ENCODE results near the gene REEP1.

DNA sequence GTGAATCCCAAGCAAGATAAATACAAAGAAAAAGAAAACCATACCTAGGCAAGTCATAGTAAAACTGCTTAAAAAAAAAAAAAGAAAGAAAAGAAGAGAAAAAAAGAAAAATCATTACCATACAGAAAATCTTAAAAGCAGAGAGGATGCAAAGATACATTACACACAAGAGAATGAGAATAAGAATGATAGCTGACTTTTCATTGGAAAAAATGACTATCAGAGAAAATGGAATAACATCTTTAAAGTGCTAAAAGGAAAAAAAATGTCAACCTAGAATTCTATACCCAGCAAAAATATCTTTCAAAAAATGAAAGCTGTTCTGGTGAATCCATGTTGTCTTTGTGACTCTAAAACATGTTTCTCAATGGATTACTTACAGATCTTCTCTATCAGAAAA lies 66.2 kb downstream of the REEP1 start:
- TF ChIP-seq, protein P1, sequence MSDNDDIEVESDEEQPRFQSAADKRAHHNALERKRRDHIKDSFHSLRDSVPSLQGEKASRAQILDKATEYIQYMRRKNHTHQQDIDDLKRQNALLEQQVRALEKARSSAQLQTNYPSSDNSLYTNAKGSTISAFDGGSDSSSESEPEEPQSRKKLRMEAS (IDR thresholded peaks at IDR 0.05), result no peak
- TF ChIP-seq CREB1 (IDR thresholded peaks at IDR 0.05; ENCODE audit: low read depth) (no peak), FOXM1 (IDR thresholded peaks at IDR 0.05; ENCODE audit: borderline replicate concordance, low read depth) (no peak), EP300 (IDR thresholded peaks at IDR 0.05; ENCODE audit: borderline replicate concordance) (no peak), YY1 (IDR thresholded peaks at IDR 0.05; ENCODE audit: low read depth) (no peak), TAF1 (IDR thresholded peaks at IDR 0.05; ENCODE audit: low read depth) (no peak), TCF12 (IDR thresholded peaks at IDR 0.05; ENCODE audit: low read depth) (no peak), RAD21 (IDR thresholded peaks at IDR 0.05; ENCODE audit: low read depth) (no peak), TEAD4 (IDR thresholded peaks at IDR 0.05) (no peak), EGR1 (IDR thresholded peaks at IDR 0.05) (no peak), ZBTB7A (IDR thresholded peaks at IDR 0.05; ENCODE audit: low read depth) (no peak), NFIC (IDR thresholded peaks at IDR 0.05) (no peak), REST (IDR thresholded peaks at IDR 0.05; ENCODE audit: low read depth) (no peak)
